ENCODE measurements around the gene FAM32A. TPM values are rescaled to one million over a fixed set of nuclear protein-coding genes. Genes with fewer than 3 reads are reported as not detected.

FAM32A gene
- total and polyA plus RNA-seq, 10 of the 15 experiments (the other 5 are each of a cell fraction or from before 2014, with no cell fraction given) = 33.3 to 116 (median 71.9) TPM

GRCh38 chr19:16225279-16226183 is 40.3 kb downstream of the FAM32A start:
- no TSS peak for BruUV-seq (replicated peaks)
- TF ChIP-seq NFYA (IDR thresholded peaks at IDR 0.05; ENCODE audit: borderline replicate concordance, low read depth, low read length) (no peak), ZSCAN29 (IDR thresholded peaks at IDR 0.05) (no peak), HCFC1 (IDR thresholded peaks at IDR 0.05; ENCODE audit: low read length) (no peak), NR2F1 (conservative IDR thresholded peaks at IDR 0.05) (no peak)
- TF ChIP-seq, protein P1, sequence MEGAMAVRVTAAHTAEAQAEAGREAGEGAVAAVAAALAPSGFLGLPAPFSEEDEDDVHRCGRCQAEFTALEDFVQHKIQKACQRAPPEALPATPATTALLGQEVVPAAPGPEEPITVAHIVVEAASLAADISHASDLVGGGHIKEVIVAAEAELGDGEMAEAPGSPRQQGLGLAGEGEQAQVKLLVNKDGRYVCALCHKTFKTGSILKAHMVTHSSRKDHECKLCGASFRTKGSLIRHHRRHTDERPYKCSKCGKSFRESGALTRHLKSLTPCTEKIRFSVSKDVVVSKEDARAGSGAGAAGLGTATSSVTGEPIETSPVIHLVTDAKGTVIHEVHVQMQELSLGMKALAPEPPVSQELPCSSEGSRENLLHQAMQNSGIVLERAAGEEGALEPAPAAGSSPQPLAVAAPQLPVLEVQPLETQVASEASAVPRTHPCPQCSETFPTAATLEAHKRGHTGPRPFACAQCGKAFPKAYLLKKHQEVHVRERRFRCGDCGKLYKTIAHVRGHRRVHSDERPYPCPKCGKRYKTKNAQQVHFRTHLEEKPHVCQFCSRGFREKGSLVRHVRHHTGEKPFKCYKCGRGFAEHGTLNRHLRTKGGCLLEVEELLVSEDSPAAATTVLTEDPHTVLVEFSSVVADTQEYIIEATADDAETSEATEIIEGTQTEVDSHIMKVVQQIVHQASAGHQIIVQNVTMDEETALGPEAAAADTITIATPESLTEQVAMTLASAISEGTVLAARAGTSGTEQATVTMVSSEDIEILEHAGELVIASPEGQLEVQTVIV (IDR thresholded peaks at IDR 0.05; ENCODE audit: borderline replicate concordance, partially characterized antibody) = no peak
- TF ChIP-seq, protein P2, sequence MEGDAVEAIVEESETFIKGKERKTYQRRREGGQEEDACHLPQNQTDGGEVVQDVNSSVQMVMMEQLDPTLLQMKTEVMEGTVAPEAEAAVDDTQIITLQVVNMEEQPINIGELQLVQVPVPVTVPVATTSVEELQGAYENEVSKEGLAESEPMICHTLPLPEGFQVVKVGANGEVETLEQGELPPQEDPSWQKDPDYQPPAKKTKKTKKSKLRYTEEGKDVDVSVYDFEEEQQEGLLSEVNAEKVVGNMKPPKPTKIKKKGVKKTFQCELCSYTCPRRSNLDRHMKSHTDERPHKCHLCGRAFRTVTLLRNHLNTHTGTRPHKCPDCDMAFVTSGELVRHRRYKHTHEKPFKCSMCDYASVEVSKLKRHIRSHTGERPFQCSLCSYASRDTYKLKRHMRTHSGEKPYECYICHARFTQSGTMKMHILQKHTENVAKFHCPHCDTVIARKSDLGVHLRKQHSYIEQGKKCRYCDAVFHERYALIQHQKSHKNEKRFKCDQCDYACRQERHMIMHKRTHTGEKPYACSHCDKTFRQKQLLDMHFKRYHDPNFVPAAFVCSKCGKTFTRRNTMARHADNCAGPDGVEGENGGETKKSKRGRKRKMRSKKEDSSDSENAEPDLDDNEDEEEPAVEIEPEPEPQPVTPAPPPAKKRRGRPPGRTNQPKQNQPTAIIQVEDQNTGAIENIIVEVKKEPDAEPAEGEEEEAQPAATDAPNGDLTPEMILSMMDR (IDR thresholded peaks at IDR 0.05 in 2 of 3, conservative IDR thresholded peaks at IDR 0.05 in 1 of 3; ENCODE audit: control insufficient read depth in 2 of 3, extremely low read depth in 1 of 3, insufficient read depth in 1 of 3, low read depth in 3 of 3, low read length in 3 of 3) = no peak
- in situ Hi-C loops (cut with MboI) = no loop called here
- 91% methylated on average over 21 of the region's 21 CpGs for WGBS (ENCODE audit: insufficient coverage, insufficient replicate concordance, low lambda C conversion rate, missing lambda C conversion rate)
- CTCF ChIA-PET = no interaction called here
- POLR2A ChIA-PET = no interaction called here
- ATAC-seq (no peak), FAIRE-seq (no peak), DNase-seq (ENCODE audit: low read depth, low spot score) (no peak)
- intact Hi-C loops (cut with micrococcal nuclease; ENCODE audit: unreplicated experiment) = no loop called here
- peaks cover 19 to 37% of the 10 kb centered on the region in 2 experiments; a peak in 3 of 4 replicates for H3K36me3 ChIP-seq (ENCODE audit: control insufficient read depth in 2 of 2, insufficient read depth in 2 of 2, low read length in 1 of 2)
- H2AFZ ChIP-seq (ENCODE audit: control insufficient read depth, low read depth, low read length) = no peak overlapping the region
- SMC1A ChIA-PET (ENCODE audit: uncharacterized antibody, unreplicated experiment) = no interaction called here
- no peaks in the 10 kb centered on the region for H3K4me1 ChIP-seq (ENCODE audit: control insufficient read depth, insufficient read depth, low read length)
- no peak overlapping the region for H3K4me3 ChIP-seq
- H3K79me2 ChIP-seq (ENCODE audit: control insufficient read depth, insufficient read depth, low read length) = no peaks in the 10 kb centered on the region
- RAD21 ChIA-PET (ENCODE audit: unreplicated experiment) = no interaction called here
- peaks cover 12% of the 10 kb centered on the region for H3K9me3 ChIP-seq (replicated peaks; ENCODE audit: control insufficient read depth, insufficient read depth, low read length)
- H3K27me3 ChIP-seq (replicated peaks in 1 of 2; ENCODE audit: control insufficient read depth in 2 of 2, insufficient read depth in 2 of 2, low read length in 1 of 2) = no peaks in the 10 kb centered on the region
- H3K27ac ChIP-seq (ENCODE audit: control insufficient read depth, insufficient read depth) = no peak overlapping the region
- no peak overlapping the region for H3K9ac ChIP-seq (ENCODE audit: control insufficient read depth, insufficient read depth, low read length)
- no peak overlapping the region for H3K4me2 ChIP-seq (ENCODE audit: control insufficient read depth, insufficient read depth)
- no peaks in the 10 kb centered on the region for H4K20me1 ChIP-seq (ENCODE audit: control insufficient read depth, insufficient read depth)
